ENCODE data around the gene ZBED4.
"Not testable (repeated sequence)": the region's sequence is repeated elsewhere in the genome, so short reads cannot be mapped to it uniquely, and the experiment has no call there.

The ZBED4 gene

GRCh38 chr22:49820984-49821383 lies 32.7 kb upstream of the ZBED4 start:
- peaks cover 4% of the 10 kb centered on the region for H3K4me1 ChIP-seq (ENCODE audit: control insufficient read depth, insufficient read depth, low read length)
- H3K27ac ChIP-seq (ENCODE audit: low read depth, low read length): no peak overlapping the region
- H3K4me3 ChIP-seq (ENCODE audit: low read depth, low read length): no peak overlapping the region
- no peaks in the 10 kb centered on the region for H3K27me3 ChIP-seq (ENCODE audit: control insufficient read depth, insufficient read depth, low read length)
- peaks cover 81% of the 10 kb centered on the region for H3K36me3 ChIP-seq (ENCODE audit: control insufficient read depth, insufficient read depth, low read length)
- H3K9ac ChIP-seq (ENCODE audit: low read depth, low read length): no peak overlapping the region
- H3K9me3 ChIP-seq (ENCODE audit: control insufficient read depth, insufficient read depth, low read length): no peaks in the 10 kb centered on the region

GRCh38 chr22:49821741-49822140 lies 31.9 kb upstream of the ZBED4 start:
- H3K27me3 ChIP-seq (ENCODE audit: control insufficient read depth, insufficient read depth, low read length); H3K4me1 ChIP-seq (ENCODE audit: control insufficient read depth, insufficient read depth, low read length); H3K9ac ChIP-seq (ENCODE audit: low read depth, low read length); H3K4me3 ChIP-seq (ENCODE audit: low read depth, low read length); H3K27ac ChIP-seq (ENCODE audit: low read depth, low read length); H3K9me3 ChIP-seq (ENCODE audit: control insufficient read depth, insufficient read depth, low read length): not testable (repeated sequence)
- H3K36me3 ChIP-seq (ENCODE audit: control insufficient read depth, insufficient read depth, low read length): peaks cover 74% of the 10 kb centered on the region

- Histone ChIP-seq H3K9ac (ENCODE audit: low read depth, low read length) (no peak overlapping the region), H3K4me1 (ENCODE audit: control insufficient read depth, insufficient read depth, low read length) (peaks cover 7% of the 10 kb centered on the region), H3K9me3 (ENCODE audit: control insufficient read depth, insufficient read depth, low read length) (no peaks in the 10 kb centered on the region), H3K4me3 (ENCODE audit: low read depth, low read length) (no peak overlapping the region), H3K27ac (ENCODE audit: low read depth, low read length) (no peak overlapping the region), H3K27me3 (ENCODE audit: control insufficient read depth, insufficient read depth, low read length) (no peaks in the 10 kb centered on the region), H3K36me3 (ENCODE audit: control insufficient read depth, insufficient read depth, low read length) (peaks cover 57% of the 10 kb centered on the region)
These were observed 30.2 kb upstream of the ZBED4 start for GRCh38 chr22:49823289-49824045.

- Histone ChIP-seq H3K27me3 (ENCODE audit: control insufficient read depth, insufficient read depth, low read length) (no peaks in the 10 kb centered on the region), H3K9me3 (ENCODE audit: control insufficient read depth, insufficient read depth, low read length) (no peaks in the 10 kb centered on the region), H3K36me3 (ENCODE audit: control insufficient read depth, insufficient read depth, low read length) (peaks cover 50% of the 10 kb centered on the region), H3K4me1 (ENCODE audit: control insufficient read depth, insufficient read depth, low read length) (peaks cover 7% of the 10 kb centered on the region), H3K4me3 (ENCODE audit: low read depth, low read length) (no peak overlapping the region), H3K9ac (ENCODE audit: low read depth, low read length) (no peak overlapping the region), H3K27ac (ENCODE audit: low read depth, low read length) (no peak overlapping the region)
These were observed 29.3 kb upstream of the ZBED4 start for GRCh38 chr22:49824185-49824925.

GRCh38 chr22:49824936-49825335 lies 28.7 kb upstream of the ZBED4 start:
- Histone ChIP-seq H3K4me1 (ENCODE audit: control insufficient read depth, insufficient read depth, low read length) (peaks cover 7% of the 10 kb centered on the region), H3K9ac (ENCODE audit: low read depth, low read length) (no peak overlapping the region), H3K27ac (ENCODE audit: low read depth, low read length) (no peak overlapping the region)

GRCh38 chr22:49825436-49825835 lies 28.2 kb upstream of the ZBED4 start:
- Histone ChIP-seq H3K4me1 (ENCODE audit: control insufficient read depth, insufficient read depth, low read length) (peaks cover 7% of the 10 kb centered on the region), H3K9ac (ENCODE audit: low read depth, low read length) (no peak overlapping the region), H3K9me3 (ENCODE audit: control insufficient read depth, insufficient read depth, low read length) (peaks cover 7% of the 10 kb centered on the region; the same call in 1 of the 2 replicates), H3K36me3 (ENCODE audit: control insufficient read depth, insufficient read depth, low read length) (peaks cover 43% of the 10 kb centered on the region), H3K27ac (ENCODE audit: low read depth, low read length) (no peak overlapping the region), H3K4me3 (ENCODE audit: low read depth, low read length) (peak overlapping the region; percentile 79), H3K27me3 (ENCODE audit: control insufficient read depth, insufficient read depth, low read length) (no peaks in the 10 kb centered on the region)

More at GRCh38 chr22:49824936-49825335, 28.7 kb upstream of the ZBED4 start:
- peaks cover 48% of the 10 kb centered on the region for H3K36me3 ChIP-seq (ENCODE audit: control insufficient read depth, insufficient read depth, low read length)
- H3K4me3 ChIP-seq (ENCODE audit: low read depth, low read length): no peak overlapping the region
- H3K27me3 ChIP-seq (ENCODE audit: control insufficient read depth, insufficient read depth, low read length): no peaks in the 10 kb centered on the region
- H3K9me3 ChIP-seq (ENCODE audit: control insufficient read depth, insufficient read depth, low read length): peaks cover 5% of the 10 kb centered on the region; the same call in 1 of the 2 replicates

- H3K36me3 ChIP-seq (ENCODE audit: control insufficient read depth, insufficient read depth, low read length): peaks cover 37% of the 10 kb centered on the region
- H3K27ac ChIP-seq (ENCODE audit: low read depth, low read length): no peak overlapping the region
- H3K27me3 ChIP-seq (ENCODE audit: control insufficient read depth, insufficient read depth, low read length): no peaks in the 10 kb centered on the region
- peaks cover 7% of the 10 kb centered on the region; the same call in 1 of the 2 replicates for H3K9me3 ChIP-seq (ENCODE audit: control insufficient read depth, insufficient read depth, low read length)
- peak overlapping the region; percentile 61 for H3K9ac ChIP-seq (ENCODE audit: low read depth, low read length)
- H3K4me1 ChIP-seq (ENCODE audit: control insufficient read depth, insufficient read depth, low read length): peaks cover 7% of the 10 kb centered on the region
- peak overlapping the region; percentile 79 for H3K4me3 ChIP-seq (ENCODE audit: low read depth, low read length)
These were observed 27.6 kb upstream of the ZBED4 start for GRCh38 chr22:49825944-49826602.

GRCh38 chr22:49826603-49827270 lies 26.9 kb upstream of the ZBED4 start:
- Histone ChIP-seq H3K27me3 (ENCODE audit: control insufficient read depth, insufficient read depth, low read length) (no peaks in the 10 kb centered on the region), H3K36me3 (ENCODE audit: control insufficient read depth, insufficient read depth, low read length) (peaks cover 30% of the 10 kb centered on the region), H3K27ac (ENCODE audit: low read depth, low read length) (no peak overlapping the region), H3K9me3 (ENCODE audit: control insufficient read depth, insufficient read depth, low read length) (peaks cover 13% of the 10 kb centered on the region), H3K4me3 (ENCODE audit: low read depth, low read length) (peak overlapping the region; percentile 79), H3K9ac (ENCODE audit: low read depth, low read length) (peak overlapping the region; percentile 61), H3K4me1 (ENCODE audit: control insufficient read depth, insufficient read depth, low read length) (peaks cover 7% of the 10 kb centered on the region)

GRCh38 chr22:49827271-49827852 lies 26.3 kb upstream of the ZBED4 start:
- no peaks in the 10 kb centered on the region for H3K27me3 ChIP-seq (ENCODE audit: control insufficient read depth, insufficient read depth, low read length)
- no peak overlapping the region for H3K27ac ChIP-seq (ENCODE audit: low read depth, low read length)
- H3K9me3 ChIP-seq (ENCODE audit: control insufficient read depth, insufficient read depth, low read length): peaks cover 15% of the 10 kb centered on the region
- H3K9ac ChIP-seq (ENCODE audit: low read depth, low read length): peak overlapping the region; percentile 61; the same call in 1 of the 2 replicates
- H3K36me3 ChIP-seq (ENCODE audit: control insufficient read depth, insufficient read depth, low read length): peaks cover 24% of the 10 kb centered on the region
- peaks cover 7% of the 10 kb centered on the region for H3K4me1 ChIP-seq (ENCODE audit: control insufficient read depth, insufficient read depth, low read length)
- H3K4me3 ChIP-seq (ENCODE audit: low read depth, low read length): peak overlapping the region; percentile 79

GRCh38 chr22:49827853-49828598 lies 25.6 kb upstream of the ZBED4 start, which contains the start of gene BRD1:
Gene BRD1 (minus strand): TSS chr22:49827873. CDS start chr22:49824317, 3,556 bp downstream.
- H3K9me3 ChIP-seq (ENCODE audit: control insufficient read depth, insufficient read depth, low read length): peaks cover 15% of the 10 kb centered on the region
- no peaks in the 10 kb centered on the region for H3K27me3 ChIP-seq (ENCODE audit: control insufficient read depth, insufficient read depth, low read length)
- H3K4me3 ChIP-seq (ENCODE audit: low read depth, low read length): peak within 1 kb of the TSS; percentile 79
- peak within 1 kb of the TSS; percentile 61 for H3K9ac ChIP-seq (ENCODE audit: low read depth, low read length)
- peaks cover 18% of the 10 kb centered on the region for H3K36me3 ChIP-seq (ENCODE audit: control insufficient read depth, insufficient read depth, low read length)
- H3K27ac ChIP-seq (ENCODE audit: low read depth, low read length): no peak within 1 kb of the TSS
- peaks cover 7% of the 10 kb centered on the region for H3K4me1 ChIP-seq (ENCODE audit: control insufficient read depth, insufficient read depth, low read length)
